ENCODE measurements around the gene PIEZO2. TPM values are rescaled to one million over a fixed set of nuclear protein-coding genes. Genes with fewer than 3 reads are reported as not detected.

The PIEZO2 gene
- polyA plus RNA-seq, 4 donors, result 16.8 to 23.5 (median 17.9) TPM

DNA sequence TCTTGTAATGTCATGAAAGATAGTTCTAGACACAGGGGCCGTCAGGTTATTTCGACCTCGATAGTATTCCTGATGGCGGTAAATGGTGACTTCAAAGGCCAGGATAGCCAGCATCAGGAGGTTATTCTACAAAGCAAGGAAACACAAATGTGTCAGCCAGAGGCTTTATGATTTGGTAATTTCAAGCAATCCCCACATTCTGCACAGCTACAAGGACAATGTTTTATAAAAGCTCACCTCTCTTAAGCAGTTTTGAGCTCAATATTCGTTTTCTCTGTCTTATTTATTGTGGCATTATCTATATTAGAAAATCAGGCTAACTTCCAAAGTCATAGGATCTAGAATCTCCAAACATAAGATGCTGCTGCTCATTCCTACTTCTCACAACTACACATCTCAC is 388.4 kb downstream of the PIEZO2 start:
- no peak for DNase-seq (ENCODE audit: low read depth in 4 of 4, low spot score in 3 of 4)

DNA sequence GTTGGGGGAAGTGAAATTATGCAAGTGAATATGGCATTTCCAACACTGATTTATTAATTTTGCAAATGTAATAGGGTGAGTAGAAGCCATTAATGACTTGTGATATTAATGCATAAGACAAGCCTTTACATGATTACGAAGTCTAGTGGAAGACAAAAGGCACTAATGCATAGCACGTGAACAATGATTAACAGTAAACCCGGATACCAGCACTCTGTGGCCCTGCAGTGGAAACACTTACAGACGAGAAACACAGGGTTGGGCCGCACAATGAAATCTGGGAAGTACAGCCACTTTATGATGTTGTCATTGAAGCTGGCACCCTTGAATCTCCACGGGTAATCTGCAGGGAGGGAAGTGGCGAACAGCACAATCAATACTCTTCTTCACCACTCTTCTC is 390.1 kb downstream of the PIEZO2 start:
- DNase-seq (ENCODE audit: low read depth in 4 of 4, low spot score in 3 of 4), result no peak

DNA sequence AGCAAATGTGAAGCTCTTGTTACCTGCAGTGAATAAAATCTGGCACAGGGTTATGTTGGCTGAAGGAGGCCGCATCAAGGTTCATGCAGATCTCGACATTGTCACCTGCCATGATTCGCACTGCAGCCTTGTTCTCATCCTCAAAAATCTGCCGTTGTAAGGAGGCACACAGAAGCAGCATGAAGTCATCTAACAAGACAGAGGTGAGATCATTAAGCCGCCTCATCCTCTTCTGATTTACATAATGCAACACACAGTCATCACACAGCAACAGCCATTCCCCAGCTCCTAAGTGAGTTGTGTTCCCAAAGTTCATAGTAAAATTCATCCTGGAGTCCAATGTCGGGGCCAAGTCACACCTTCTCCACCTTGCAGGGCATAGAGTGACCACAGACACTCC is 391.4 kb downstream of the PIEZO2 start:
- no peak for DNase-seq (ENCODE audit: low read depth in 4 of 4, low spot score in 3 of 4)

DNA sequence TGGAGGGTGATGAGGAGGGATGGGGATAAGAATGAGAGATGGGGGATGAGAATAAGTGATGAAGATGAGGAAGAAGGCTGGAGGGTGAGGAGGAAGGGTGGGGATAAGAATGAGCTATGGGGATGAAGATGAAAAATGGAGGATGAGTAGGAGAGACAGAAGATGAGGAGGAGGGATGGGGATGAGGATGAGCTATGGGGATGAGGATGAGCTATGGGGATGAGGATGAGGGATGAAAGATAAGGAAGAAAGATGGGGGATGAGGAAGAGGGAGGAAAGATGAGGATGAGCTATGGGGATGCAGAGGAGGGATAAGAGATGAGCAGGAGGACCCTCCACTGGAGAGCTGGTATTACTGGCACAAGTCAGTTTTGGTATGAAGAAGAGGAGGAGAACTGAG is 392.0 kb downstream of the PIEZO2 start:
- no peak for DNase-seq (ENCODE audit: low read depth in 4 of 4, low spot score in 3 of 4)

DNA sequence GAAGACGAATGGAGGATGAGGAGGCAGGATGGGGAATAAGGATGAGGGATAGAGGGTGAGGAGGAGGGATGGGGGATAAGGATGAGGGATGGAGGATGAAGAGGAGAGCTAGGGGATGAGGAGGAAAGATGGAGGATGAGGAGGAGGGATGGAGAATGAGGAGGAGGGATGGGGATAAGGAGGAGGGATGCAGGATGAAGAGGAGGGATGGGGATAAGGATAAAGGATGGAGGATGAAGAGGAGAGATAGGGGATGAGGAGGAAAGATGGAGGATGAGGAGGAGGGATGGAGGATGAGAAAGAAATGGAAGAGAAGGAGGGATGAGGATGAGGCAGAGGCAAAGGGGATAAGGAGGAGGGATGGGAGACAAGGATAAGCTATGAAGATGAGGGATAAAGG is 393.5 kb downstream of the PIEZO2 start:
- DNase-seq (ENCODE audit: low read depth in 4 of 4, low spot score in 3 of 4), result no peak

DNA sequence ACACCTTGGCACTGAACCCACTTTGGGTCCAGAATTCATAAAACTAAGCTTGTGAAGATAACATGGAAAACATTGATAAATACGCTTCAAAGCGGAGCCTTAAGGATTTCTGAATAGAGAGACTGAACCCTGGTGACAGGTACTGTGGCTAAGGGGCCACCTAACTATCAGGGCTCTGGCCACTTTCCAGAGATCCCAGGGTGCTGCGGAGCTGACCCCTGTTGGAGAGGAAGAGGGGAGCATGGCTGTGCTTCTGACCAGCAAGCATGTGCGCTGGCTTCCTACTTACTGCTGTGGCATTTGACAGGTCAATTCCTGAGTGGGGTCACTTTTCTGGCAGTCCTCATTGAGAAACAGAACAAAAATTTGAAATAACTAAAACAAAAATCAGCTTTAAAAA is 395.2 kb downstream of the PIEZO2 start:
- DNase-seq (ENCODE audit: low read depth in 4 of 4, low spot score in 3 of 4), result no peak

DNA sequence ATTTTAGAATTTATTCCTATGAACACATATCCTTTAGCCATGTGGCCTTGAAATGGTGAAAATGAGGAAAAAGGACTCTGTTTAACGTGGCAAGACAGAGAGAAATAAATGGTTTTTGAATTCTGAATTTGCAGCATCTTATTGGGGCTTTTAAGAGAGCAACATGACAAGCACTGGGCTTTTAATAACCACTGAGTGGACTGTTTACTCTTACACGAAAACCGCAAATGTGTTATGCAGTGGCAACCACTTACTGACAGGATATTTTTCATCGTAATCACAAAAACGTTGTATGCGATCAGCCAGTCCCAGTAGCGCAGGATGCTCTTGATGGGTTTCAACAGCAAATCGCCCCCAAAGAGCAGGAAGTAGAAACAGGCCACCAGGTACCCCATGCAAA is 397.0 kb downstream of the PIEZO2 start:
- no peak for DNase-seq (ENCODE audit: low read depth in 4 of 4, low spot score in 3 of 4)

DNA sequence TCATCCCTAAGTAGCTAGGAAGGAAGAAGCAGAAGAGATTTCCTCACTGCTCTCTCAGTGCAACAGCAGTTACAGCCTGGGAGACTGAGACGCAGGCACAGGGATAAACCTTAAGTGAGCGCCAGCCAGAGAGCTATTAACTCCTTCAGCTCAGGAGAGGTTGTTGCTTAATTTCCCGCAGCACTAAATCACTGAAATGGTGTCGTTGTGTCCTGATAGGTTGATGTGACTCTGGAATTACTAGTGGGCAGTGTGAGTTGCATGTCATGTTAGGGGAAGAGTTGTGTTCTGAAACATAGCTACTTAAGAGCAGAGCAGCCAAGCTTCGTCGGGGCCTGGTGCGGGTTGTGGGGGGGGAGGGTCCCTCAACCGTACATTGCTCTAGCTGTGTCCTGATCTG is 397.7 kb downstream of the PIEZO2 start:
- no peak for DNase-seq (ENCODE audit: low read depth in 4 of 4, low spot score in 3 of 4)

DNA sequence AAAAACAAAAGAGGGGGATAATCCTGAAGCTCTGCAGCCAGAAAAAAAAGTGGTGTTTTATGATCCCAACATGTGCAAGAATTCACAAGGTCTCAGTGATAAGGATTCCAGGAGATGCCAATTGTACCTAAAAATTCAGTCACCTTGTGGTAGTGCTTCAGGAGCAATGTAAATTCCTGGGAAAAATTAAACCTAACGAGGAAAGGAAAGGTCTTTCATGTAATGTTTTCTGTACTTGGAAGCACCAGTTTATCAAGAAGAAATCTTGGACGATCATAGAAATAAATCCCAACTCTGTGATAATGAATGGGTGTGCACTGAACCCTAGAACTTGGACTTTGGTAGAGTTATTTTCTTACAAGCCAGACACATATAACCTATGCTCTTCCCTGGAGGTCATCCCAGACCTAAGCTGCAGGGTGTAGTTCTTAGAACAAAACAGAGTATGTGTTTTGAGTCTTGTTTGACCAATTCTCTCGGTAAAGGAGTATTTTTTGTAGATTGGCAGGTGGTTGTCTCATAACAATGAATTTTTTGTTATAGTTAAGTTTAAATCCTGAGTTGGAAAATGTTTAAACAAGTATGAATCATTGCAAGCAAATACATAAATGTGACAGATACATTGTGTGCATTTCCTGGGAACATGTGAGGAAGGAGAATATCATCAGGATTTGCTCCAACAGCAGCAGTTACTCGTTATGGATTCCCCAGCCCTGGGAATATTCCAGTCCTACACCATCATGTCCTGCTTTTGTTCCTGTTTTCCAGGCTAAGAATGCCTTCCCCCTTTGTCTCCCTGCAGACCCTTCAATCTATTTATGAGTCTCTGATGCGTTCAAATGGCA is 399.0 kb downstream of the PIEZO2 start:
- no peak for DNase-seq (ENCODE audit: low read depth in 4 of 4, low spot score in 3 of 4)

DNA sequence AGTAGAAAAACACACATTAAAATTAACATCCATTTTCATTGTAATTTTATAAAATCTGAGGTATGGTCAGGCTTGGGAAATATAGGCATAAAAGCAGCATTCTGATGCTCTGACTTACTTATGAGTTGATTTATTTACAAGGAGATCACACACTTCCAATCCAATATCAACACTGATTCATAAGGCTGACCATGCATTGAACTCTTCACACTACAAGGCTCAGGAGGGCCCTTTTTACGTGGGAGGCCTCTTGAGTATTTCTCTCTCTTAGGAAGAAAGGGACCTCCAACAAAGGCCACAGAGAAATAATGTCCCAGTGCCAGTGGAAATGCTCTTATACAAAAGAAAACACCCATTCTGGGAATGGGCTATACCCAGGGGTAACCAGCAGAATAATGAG is 400.7 kb downstream of the PIEZO2 start:
- no peak for DNase-seq (ENCODE audit: low read depth in 4 of 4, low spot score in 3 of 4)

DNA sequence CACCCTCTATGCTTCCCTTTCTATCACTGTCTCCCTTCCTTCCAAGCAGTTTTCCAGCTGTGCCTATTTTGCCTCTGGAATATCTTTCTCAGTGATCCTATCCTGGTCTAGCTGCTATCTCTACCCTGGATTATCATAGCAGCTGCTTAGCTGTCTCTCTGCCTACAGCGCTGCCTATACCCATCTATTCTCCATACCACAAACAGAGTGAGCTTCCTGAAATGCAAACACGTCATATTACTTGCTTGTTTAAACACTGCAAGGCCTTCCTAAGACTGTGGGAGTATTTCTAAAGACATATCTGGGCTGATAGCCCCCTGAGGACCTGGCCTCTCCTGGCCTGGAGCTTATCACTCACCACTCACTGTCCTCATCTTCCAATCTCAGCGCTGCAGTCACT is 403.4 kb downstream of the PIEZO2 start:
- no peak for DNase-seq (ENCODE audit: low read depth in 4 of 4, low spot score in 3 of 4)

DNA sequence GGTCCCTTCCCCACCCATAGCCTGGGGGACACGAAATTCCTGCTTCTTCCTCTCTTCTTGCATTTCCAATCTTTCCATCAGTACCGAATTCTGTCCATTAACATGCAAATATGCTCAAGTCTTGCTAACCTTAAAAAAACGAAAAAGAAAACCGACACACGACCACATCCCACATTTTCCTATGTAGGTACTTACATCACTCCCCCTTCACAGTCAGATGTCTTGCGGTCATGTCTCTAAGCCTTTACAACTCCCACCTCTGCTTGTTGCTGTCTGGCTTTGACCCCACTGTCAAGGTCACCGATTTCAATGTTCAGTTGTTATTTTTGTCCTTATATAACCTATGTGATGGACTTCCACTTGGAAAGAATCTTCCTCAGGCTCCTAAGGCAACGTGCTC is 404.1 kb downstream of the PIEZO2 start:
- DNase-seq (ENCODE audit: low read depth in 4 of 4, low spot score in 3 of 4), result no peak

DNA sequence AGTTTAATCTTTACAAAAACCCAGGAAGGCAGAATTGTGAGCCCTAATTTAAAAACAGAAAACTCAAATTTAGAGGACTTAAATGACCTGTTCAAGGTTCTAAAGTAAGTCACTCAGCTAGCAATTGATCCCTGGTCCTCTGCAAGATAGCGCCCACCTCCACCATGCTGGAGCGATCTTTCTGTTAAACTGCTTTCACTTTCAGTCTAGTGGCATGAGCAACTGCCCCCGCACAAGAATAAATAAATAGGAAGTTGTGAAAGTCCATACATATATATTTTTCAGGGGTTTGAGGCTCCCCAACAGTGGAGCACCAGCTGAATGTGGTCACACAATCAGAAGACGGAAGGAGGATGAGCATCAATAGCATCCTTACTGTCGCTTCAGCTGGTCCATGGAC is 405.6 kb downstream of the PIEZO2 start:
- DNase-seq (ENCODE audit: low read depth in 4 of 4, low spot score in 3 of 4), result no peak

DNA sequence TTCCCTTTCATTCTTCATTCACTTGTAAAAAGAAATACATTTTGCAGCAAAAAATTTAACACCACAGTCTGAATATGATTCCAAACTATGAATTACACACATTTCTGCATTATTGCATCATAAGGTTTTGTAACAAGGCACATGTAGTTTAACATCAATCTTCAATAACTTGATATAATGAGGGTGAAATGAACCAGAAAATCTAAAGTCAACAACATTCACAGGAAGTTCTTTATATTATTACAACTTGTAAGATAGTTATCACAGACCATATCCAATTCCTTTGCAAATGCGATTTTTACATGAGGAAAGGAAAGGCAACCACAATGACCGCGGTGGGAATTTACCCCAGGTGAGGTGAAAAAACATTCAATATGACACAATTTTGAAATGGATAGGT is 410.2 kb downstream of the PIEZO2 start:
- no peak for DNase-seq (ENCODE audit: low read depth in 4 of 4, low spot score in 3 of 4)

DNA sequence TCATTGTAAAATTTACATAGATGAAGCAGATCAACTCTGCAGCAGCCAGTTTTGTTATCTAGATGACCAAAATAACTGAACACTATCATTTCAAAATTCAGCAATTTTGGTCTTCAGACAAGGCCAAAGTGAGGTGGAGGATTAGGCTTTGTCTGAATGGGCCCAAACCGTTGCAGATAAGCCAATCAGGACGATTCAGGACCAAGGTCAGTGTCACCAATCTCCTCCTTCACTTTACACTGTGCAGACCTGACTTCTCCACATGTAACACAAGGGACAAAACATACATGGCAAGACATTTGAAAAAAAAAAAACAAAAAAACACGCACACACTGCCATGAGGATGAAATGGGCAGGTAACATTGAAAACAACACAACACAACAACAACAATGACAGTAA is 412.4 kb downstream of the PIEZO2 start:
- no peak for DNase-seq (ENCODE audit: low read depth in 4 of 4, low spot score in 3 of 4)

DNA sequence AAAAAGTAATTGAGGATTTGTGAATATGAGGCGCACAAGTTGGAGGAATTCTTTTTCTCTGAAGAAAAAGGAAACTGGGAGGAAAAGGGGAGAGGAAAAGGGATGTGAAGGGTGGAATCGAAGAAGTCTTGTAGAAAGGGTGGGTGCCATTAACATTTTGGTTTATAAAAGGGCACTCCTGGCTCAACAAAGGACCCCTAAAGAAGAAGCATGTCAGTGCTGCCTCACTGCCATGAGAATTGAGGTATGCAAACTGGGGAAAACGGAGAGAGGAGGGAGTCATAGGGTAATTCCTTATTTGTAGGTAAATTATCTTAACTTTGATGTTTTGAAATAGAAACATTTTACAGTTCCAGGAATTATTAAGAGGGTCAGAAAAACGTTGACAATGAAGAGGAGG is 416.4 kb downstream of the PIEZO2 start:
- DNase-seq (ENCODE audit: low read depth in 4 of 4, low spot score in 3 of 4), result no peak

DNA sequence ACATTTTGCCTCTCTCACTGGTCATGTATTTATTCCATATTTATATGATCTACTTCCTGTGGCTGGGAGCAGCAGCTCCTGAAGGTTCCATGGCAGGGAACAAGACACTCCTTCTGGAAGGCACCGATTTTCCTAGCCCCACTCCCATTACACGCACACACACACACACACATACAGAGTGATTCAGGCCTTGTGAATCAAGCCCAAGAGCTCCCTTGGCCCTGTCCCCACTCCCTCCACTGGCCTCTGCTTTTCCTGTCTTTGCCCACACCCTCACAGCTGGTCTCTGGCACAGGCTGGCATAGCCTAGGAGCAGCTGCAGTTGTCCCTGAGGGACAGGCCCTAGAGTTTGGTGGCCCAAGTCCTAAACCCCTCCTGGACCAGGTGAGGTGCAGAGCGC is 421.9 kb downstream of the PIEZO2 start:
- no peak for DNase-seq (ENCODE audit: low read depth in 4 of 4, low spot score in 3 of 4)

DNA sequence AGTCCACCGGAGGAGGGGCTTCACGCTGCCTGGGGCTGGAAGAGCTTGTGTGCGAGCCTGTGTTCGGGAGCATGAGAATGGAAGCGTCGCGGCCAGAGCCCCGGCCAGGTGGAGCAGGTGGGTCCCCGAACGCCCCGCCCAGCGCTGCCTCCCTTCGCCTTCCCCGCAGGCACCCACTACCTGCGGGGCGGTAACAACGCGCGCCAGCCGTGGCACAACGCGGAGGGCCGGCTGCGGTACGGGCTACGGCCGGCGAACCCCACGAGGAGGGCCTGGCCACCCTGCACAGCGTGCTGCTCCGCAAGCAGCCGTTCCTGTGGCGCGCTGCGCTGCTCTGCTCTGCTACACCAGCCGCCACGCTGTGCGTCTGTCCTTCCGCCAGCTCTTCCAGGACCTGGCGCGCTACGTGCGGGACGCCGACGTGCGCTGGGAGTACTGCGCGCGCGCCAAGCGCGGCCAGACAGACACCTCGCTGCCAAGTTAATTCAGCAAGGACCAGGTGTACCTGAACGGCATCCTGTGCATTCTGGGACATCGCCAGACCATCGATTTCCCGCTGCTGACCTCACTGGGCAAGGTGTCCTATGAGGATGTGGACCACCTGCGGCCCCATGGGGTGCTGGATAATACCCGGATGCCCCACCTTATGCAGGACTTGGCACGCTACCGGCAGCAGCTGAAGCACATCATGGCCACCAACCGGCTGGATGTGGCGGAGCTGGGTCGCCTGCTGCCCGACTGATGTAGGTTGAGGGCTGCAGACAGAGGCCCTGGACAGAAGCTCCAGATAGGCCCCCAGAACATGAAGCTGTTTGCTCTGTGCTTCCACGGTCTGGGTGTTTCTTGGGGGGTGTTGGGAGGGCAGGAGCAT is 422.9 kb downstream of the PIEZO2 start:
- DNase-seq (ENCODE audit: low read depth in 4 of 4, low spot score in 3 of 4), result no peak

DNA sequence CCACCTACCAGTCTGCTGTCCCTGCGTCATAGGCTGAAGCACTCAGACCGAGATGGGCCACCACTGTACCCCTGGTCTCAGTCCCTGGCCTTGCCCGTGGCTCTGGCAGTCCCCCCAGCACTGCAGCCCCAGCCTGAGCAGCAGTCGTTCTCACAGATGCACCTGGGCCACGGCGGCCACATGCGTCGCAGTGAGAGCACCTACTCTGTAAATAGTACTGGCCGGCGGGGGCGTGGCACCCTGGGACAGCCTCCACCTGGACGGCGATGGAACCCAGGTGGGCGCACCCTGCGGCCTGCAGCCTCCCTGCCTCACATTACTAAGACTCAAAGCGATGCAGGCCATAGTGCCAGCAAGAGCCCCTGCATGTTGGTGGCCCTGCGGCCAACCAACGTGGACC is 424.7 kb downstream of the PIEZO2 start:
- DNase-seq (ENCODE audit: low read depth in 4 of 4, low spot score in 3 of 4), result no peak

DNA sequence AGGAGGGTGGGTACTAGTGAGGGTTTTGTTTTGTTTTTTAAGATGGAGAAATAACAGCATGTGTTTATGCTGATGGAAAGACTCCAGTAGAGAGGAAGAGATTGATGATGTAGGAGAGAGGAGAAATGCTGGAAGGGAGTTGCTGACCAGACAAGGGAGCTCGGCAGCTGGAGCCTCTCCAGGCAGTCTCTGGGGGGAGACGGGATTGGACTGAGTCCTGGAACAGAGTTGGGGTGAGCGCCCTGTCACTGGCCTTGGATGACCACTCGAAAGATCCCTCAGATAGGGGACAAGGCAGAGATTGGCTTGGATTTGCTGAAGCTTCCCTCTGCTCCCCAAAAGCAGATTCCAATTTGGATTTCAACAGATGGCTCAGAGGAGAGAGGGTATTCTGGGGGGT is 425.9 kb downstream of the PIEZO2 start:
- DNase-seq (ENCODE audit: low read depth in 4 of 4, low spot score in 3 of 4), result no peak

DNA sequence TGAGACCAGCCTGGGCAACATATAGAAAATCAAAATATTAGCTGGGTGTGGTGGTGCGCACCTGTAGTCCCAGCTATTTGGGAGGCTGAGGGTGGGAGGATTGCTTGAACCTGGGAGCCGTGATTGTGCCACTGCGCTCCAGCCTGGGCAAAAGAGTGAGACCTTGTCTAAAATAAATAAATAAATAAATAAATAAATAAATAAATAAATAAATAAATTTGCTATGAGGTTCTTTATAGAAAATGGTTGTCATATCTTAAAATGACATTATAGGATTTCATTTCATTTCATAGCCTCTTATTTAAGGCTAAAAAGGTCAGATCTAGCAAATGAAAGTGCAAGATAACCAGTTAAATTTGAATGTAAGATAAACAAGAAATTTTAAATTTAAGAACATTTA is 430.6 kb downstream of the PIEZO2 start:
- no peak for DNase-seq (ENCODE audit: low read depth in 4 of 4, low spot score in 3 of 4)

DNA sequence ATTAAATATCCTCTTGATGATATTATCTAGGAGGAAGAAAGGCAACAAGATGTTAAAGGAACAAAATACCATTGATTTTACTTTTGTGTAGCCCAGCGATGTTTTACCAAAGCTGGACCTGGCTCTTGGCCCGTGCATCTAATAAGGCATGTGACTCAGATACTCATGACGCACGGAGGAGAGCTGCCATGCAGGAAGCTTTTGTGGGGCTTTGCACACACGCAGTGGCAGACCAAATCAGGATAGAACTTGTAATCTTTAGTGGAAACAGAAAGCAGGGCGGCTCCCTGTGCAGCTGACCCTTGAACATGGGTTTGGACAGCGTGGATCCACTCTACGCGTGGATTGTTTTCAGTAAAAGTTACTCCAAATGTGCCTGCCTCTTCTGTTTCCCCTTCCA is 433.6 kb downstream of the PIEZO2 start:
- DNase-seq (ENCODE audit: low read depth in 4 of 4, low spot score in 3 of 4), result no peak
